HCT116 (cell line): Measurements from ENCODE around the gene PLA2G4C. TPM values are rescaled to one million over a fixed set of nuclear protein-coding genes. Genes with fewer than 3 reads are reported as not detected.

ENCODE experiments used
- ATAC-seq: fragments of 200-7000 bp; cut with Tn5 transposase; 2 replicates; pipeline ENCODE4 v1.9.1; 2020; ENCODE audit warnings: mild to moderate bottlenecking, moderate library complexity
- BruUV-seq: library from RNA; stranded (reverse); fragments of 400-500 nt; replicated peaks from 2 replicates; lab custom pipeline; 2021; lab: Mats Ljungman, UMichigan
- CTCF ChIA-PET: fragments of 300-600 bp; sonication (Branson Sonifier 250); formaldehyde crosslinking; loops from one replicate; lab custom pipeline; 2021; ENCODE audit warnings: antibody characterized with exemption; lab: Charles Lee
- POLR2A ChIA-PET: fragments of 300-600, 350-600 bp; sonication (Branson Sonifier 250); formaldehyde crosslinking; loops from one replicate; lab custom pipeline; 2021; ENCODE audit warnings: antibody characterized with exemption; lab: Charles Lee
- RAD21 ChIA-PET, 2 experiments: fragments of 300-600 bp; sonication (Branson Sonifier 250); formaldehyde crosslinking; loops; one replicate each; lab custom pipeline; 2023; ENCODE audit warnings: low total read pairs in 2 of 2; ENCODE audit not compliant: uncharacterized antibody in 2 of 2, unreplicated experiment in 2 of 2, low non-redundant PET in 1 of 2; lab: Charles Lee
- DNase-seq: peaks from one replicate; pipeline ENCODE4 v3.0.0-alpha.2; 2010; ENCODE audit warnings: low read depth, low spot score
- H2AFZ ChIP-seq: fragments of 200-600 bp; shearing (Covaris generic), sonication (generic); 2 replicates; pipeline ENCODE4 v1.6.1; 2017; ENCODE audit warnings: low read depth, mixed run types, mixed read lengths, antibody characterized with exemption, low read length; ENCODE audit not compliant: poor library complexity, severe bottlenecking
- H3K27ac ChIP-seq: 2 replicates; pipeline ENCODE4 v1.5.1; 2012; ENCODE audit warnings: low read depth, low read length
- H3K27me3 ChIP-seq: fragments of 200-600 bp; sonication (generic); 2 replicates; pipeline ENCODE4 v1.6.1; 2016; ENCODE audit warnings: mixed run types, low read length, mixed read lengths; ENCODE audit not compliant: insufficient read depth
- H3K36me3 ChIP-seq, 2 experiments: fragments of 200-500 bp in 1 of 2; fragments of 200-600 bp in 1 of 2; sonication (Bioruptor generic) in 1 of 2; sonication (generic) in 1 of 2; 2 replicates each; pipeline versions ENCODE4 v1.5.1 to v1.6.1; 2014 to 2016; ENCODE audit warnings: low read length in 2 of 2, inconsistent platforms in 1 of 2, mixed read lengths in 1 of 2, mixed run types in 1 of 2; ENCODE audit not compliant: insufficient read depth in 2 of 2, control insufficient read depth in 1 of 2
- H3K4me1 ChIP-seq, 2 experiments: fragments of 200-600 bp in 1 of 2; sonication (generic) in 1 of 2; 2 replicates each; pipeline versions ENCODE4 v1.5.1 to v1.6.1; 2012 to 2017; ENCODE audit warnings: low read length in 2 of 2, inconsistent platforms in 1 of 2, mild to moderate bottlenecking in 1 of 2, mixed read lengths in 1 of 2, mixed run types in 1 of 2, moderate library complexity in 1 of 2; ENCODE audit not compliant: insufficient read depth in 2 of 2, control insufficient read depth in 1 of 2
- H3K4me2 ChIP-seq: fragments of 200-600 bp; sonication (generic); 2 replicates; pipeline ENCODE4 v1.6.1; 2017; ENCODE audit warnings: mixed run types, low read length, mixed read lengths
- H3K4me3 ChIP-seq, 2 experiments: fragments of 200-600 bp in 1 of 2; sonication (generic) in 1 of 2; replicated peaks in 1 of 2; 2 replicates each; pipeline ENCODE4 v1.5.1; 2011 to 2016; ENCODE audit warnings: low read length in 2 of 2, control low read depth in 1 of 2, low read depth in 1 of 2, mild to moderate bottlenecking in 1 of 2, mixed read lengths in 1 of 2, mixed run types in 1 of 2
- H3K79me2 ChIP-seq: fragments of 200-600 bp; sonication (generic); 2 replicates; pipeline ENCODE4 v1.6.1; 2017; ENCODE audit warnings: mild to moderate bottlenecking, mixed run types, low read length, moderate library complexity, mixed read lengths; ENCODE audit not compliant: insufficient read depth
- H3K9ac ChIP-seq: fragments of 200-600 bp; sonication (generic); 2 replicates; pipeline ENCODE4 v1.6.1; 2016; ENCODE audit warnings: low read length, mixed read lengths
- H3K9me2 ChIP-seq: fragments of 200-600 bp; sonication (generic), shearing (Covaris generic); 2 replicates; pipeline ENCODE4 v1.6.1; 2017; ENCODE audit warnings: mixed run types, mild to moderate bottlenecking, moderate library complexity; ENCODE audit not compliant: insufficient read depth
- H3K9me3 ChIP-seq, 2 experiments: fragments of 200-500 bp in 1 of 2; fragments of 200-600 bp in 1 of 2; sonication (Bioruptor generic) in 1 of 2; sonication (generic) in 1 of 2; 2 replicates each; pipeline ENCODE4 v1.6.1; 2014 to 2017; ENCODE audit warnings: low read length in 2 of 2, mixed read lengths in 2 of 2, inconsistent platforms in 1 of 2, low read depth in 1 of 2, mild to moderate bottlenecking in 1 of 2, mixed run types in 1 of 2, moderate library complexity in 1 of 2; ENCODE audit not compliant: control insufficient read depth in 1 of 2, insufficient read depth in 1 of 2
- H4K20me1 ChIP-seq: fragments of 200-600 bp; sonication (generic), shearing (Covaris generic); 2 replicates; pipeline ENCODE4 v1.6.1; 2017; ENCODE audit warnings: mixed run types, mild to moderate bottlenecking, moderate library complexity; ENCODE audit not compliant: insufficient read depth
- CBX3 ChIP-seq: IDR thresholded peaks from 2 replicates; pipeline ENCODE4 v1.6.1; 2012; ENCODE audit warnings: low read depth
- ELF1 ChIP-seq: IDR thresholded peaks from 2 replicates; pipeline ENCODE4 v1.6.1; 2012; ENCODE audit warnings: low read depth, borderline replicate concordance
- EZH2 ChIP-seq: fragments of 200-600 bp; sonication (generic); IDR thresholded peaks from 2 replicates; pipeline ENCODE4 v1.6.1; 2017; ENCODE audit warnings: antibody characterized with exemption, mixed run types
- EZH2phosphoT487 ChIP-seq: fragments of 200-600 bp; IDR thresholded peaks from 2 replicates; pipeline ENCODE4 v1.6.1; 2018; ENCODE audit warnings: antibody characterized with exemption, borderline replicate concordance
- FOSL1 ChIP-seq: IDR thresholded peaks from 2 replicates; pipeline ENCODE4 v1.6.1; 2012; ENCODE audit warnings: low read depth
- JUND ChIP-seq: IDR thresholded peaks from 2 replicates; pipeline ENCODE4 v1.6.1; 2012
- MAX ChIP-seq: IDR thresholded peaks from 2 replicates; pipeline ENCODE4 v1.6.1; 2012
- POLR2A ChIP-seq: IDR thresholded peaks from 2 replicates; pipeline ENCODE4 v1.7.0; 2011; ENCODE audit warnings: borderline replicate concordance; ENCODE audit not compliant: insufficient read depth, insufficient read length; ENCODE audit errors: extremely low read depth
- POLR2AphosphoS5 ChIP-seq: IDR thresholded peaks from 2 replicates; pipeline ENCODE4 v1.6.1; 2011; ENCODE audit warnings: mild to moderate bottlenecking, low read depth, low read length, moderate library complexity
- RAD21 ChIP-seq: IDR thresholded peaks from 2 replicates; pipeline ENCODE4 v1.6.1; 2012; ENCODE audit warnings: low read depth, mild to moderate bottlenecking
- REST ChIP-seq: IDR thresholded peaks from 2 replicates; pipeline ENCODE4 v1.6.1; 2012; ENCODE audit warnings: low read depth
- SIN3A ChIP-seq: IDR thresholded peaks from 2 replicates; pipeline ENCODE4 v1.6.1; 2012; ENCODE audit warnings: low read depth
- SRF ChIP-seq: IDR thresholded peaks from 2 replicates; pipeline ENCODE4 v1.6.1; 2012; ENCODE audit warnings: low read depth
- TCF7L2 ChIP-seq: IDR thresholded peaks from 2 replicates; pipeline ENCODE4 v1.7.0; 2011; ENCODE audit warnings: borderline replicate concordance, inconsistent platforms; ENCODE audit not compliant: insufficient read depth, insufficient read length; ENCODE audit errors: extremely low read depth
- ZBTB33 ChIP-seq: IDR thresholded peaks from 2 replicates; pipeline ENCODE4 v1.6.1; 2011; ENCODE audit warnings: mild to moderate bottlenecking, low read length, moderate library complexity; ENCODE audit not compliant: insufficient replicate concordance; ENCODE audit errors: extremely low read depth
- ZFX ChIP-seq: fragments of 450-650 bp; IDR thresholded peaks from 2 replicates; pipeline ENCODE4 v1.6.1; 2017
- ZNF274 ChIP-seq: fragments of 200-500 bp; sonication (Bioruptor generic); IDR thresholded peaks from 2 replicates; pipeline ENCODE4 v1.6.1; 2014; ENCODE audit warnings: mild to moderate bottlenecking, low read depth, low read length, inconsistent platforms
- intact Hi-C: fragments of 100-400 bp; cut with micrococcal nuclease; formaldehyde crosslinking; loops from 2 replicates; pipeline ENCODE4 v1.10.0; 2022
- total RNA-seq: library from RNA; stranded (reverse); gene quantifications from one replicate; pipeline ENCODE4 v1.2.1, GENCODE V29; 2021; ENCODE audit not compliant: unreplicated experiment
- TF ChIP-seq, protein P1 (sequence below): IDR thresholded peaks from 2 replicates; pipeline ENCODE4 v1.6.1; 2012
- TF ChIP-seq, protein P2 (sequence below), 3 experiments: fragments of 200-600 bp in 1 of 3; sonication (generic) in 1 of 3; IDR thresholded peaks in 2 of 3; conservative IDR thresholded peaks in 1 of 3; 2 replicates each; pipeline ENCODE4 v1.5.1; 2012 to 2017; ENCODE audit warnings: low read depth in 2 of 3, low read length in 2 of 3, antibody characterized with exemption in 1 of 3, borderline replicate concordance in 1 of 3, control low read depth in 1 of 3, mild to moderate bottlenecking in 1 of 3, mixed read lengths in 1 of 3, mixed run types in 1 of 3, moderate library complexity in 1 of 3; ENCODE audit not compliant: insufficient read depth in 1 of 3

Gene PLA2G4C
- total RNA-seq, 1 experiment from 2014 or later = 1.7 TPM

DNA sequence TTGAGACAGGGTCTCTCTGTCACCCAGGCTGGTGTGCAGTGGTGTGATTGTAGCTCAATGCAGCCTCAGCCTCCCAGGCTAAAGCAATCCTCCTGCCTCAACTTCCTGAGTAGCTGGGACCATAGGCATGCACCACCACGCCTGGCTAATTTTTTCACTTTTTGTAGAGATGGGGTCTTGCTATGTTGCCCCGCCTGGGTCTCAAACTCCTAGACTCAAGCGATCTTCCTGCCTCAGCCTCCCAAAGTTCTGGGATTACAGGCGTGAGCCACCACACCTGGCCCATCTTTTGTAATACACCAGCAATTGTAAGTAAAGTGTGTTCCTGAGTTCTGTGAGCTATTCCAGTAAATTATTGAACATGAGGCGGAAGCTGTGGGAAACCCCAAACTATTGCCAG lies 6.7 kb downstream of the PLA2G4C start:
- no peaks in the 10 kb centered on the region for H3K9me2 ChIP-seq
- no peak overlapping the region for H3K27ac ChIP-seq
- H3K4me1 ChIP-seq = peaks cover 6 to 18% of the 10 kb centered on the region in 2 experiments; a peak in 3 of 4 replicates
- no peaks in the 10 kb centered on the region for H3K79me2 ChIP-seq
- H3K4me2 ChIP-seq = no peak overlapping the region
- ATAC-seq = no peak
- no peaks in the 10 kb centered on the region for H3K36me3 ChIP-seq
- no peak overlapping the region for H3K4me3 ChIP-seq
- H4K20me1 ChIP-seq = no peaks in the 10 kb centered on the region
- TF ChIP-seq FOSL1 = no peak
- TF ChIP-seq ZBTB33 = no peak
- no peak for TF ChIP-seq EZH2phosphoT487
- TF ChIP-seq CBX3 = no peak
- no peak for TF ChIP-seq REST
- TF ChIP-seq EZH2 = no peak
- no peak for TF ChIP-seq SIN3A
- no peak for TF ChIP-seq SRF
- no peak for TF ChIP-seq TCF7L2
- TF ChIP-seq JUND = no peak
- no peak for TF ChIP-seq POLR2AphosphoS5
- TF ChIP-seq, protein P1, sequence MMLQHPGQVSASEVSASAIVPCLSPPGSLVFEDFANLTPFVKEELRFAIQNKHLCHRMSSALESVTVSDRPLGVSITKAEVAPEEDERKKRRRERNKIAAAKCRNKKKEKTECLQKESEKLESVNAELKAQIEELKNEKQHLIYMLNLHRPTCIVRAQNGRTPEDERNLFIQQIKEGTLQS = no peak
- no peak for TF ChIP-seq MAX
- no peak for TF ChIP-seq ZFX
- TF ChIP-seq ELF1 = no peak
- TF ChIP-seq RAD21 = no peak
- no peak for TF ChIP-seq ZNF274
- no peak for TF ChIP-seq POLR2A
- TF ChIP-seq, protein P2, sequence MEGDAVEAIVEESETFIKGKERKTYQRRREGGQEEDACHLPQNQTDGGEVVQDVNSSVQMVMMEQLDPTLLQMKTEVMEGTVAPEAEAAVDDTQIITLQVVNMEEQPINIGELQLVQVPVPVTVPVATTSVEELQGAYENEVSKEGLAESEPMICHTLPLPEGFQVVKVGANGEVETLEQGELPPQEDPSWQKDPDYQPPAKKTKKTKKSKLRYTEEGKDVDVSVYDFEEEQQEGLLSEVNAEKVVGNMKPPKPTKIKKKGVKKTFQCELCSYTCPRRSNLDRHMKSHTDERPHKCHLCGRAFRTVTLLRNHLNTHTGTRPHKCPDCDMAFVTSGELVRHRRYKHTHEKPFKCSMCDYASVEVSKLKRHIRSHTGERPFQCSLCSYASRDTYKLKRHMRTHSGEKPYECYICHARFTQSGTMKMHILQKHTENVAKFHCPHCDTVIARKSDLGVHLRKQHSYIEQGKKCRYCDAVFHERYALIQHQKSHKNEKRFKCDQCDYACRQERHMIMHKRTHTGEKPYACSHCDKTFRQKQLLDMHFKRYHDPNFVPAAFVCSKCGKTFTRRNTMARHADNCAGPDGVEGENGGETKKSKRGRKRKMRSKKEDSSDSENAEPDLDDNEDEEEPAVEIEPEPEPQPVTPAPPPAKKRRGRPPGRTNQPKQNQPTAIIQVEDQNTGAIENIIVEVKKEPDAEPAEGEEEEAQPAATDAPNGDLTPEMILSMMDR (IDR thresholded peaks at IDR 0.05 in 2 of 3, conservative IDR thresholded peaks at IDR 0.05 in 1 of 3; ENCODE audit: borderline replicate concordance in 1 of 3, insufficient read depth in 1 of 3, low read depth in 2 of 3, low read length in 2 of 3) = no peak
- POLR2A ChIA-PET = no interaction called here
- intact Hi-C loops = loop anchor here (1.0 kb wide), 1 partner anchor 141 kb away; no protein-coding TSS in a partner anchor
- no peak overlapping the region for H3K9ac ChIP-seq
- RAD21 ChIA-PET = interaction anchor here in 1 of 2 experiments (1.5 kb wide), 1 partner anchor 140 kb away, joined by 3 read pairs; no protein-coding TSS in a partner anchor
- no peaks in the 10 kb centered on the region for H3K27me3 ChIP-seq
- CTCF ChIA-PET = no interaction called here
- no peaks in the 10 kb centered on the region for H3K9me3 ChIP-seq
- DNase-seq = no peak
- BruUV-seq = no TSS peak
- H2AFZ ChIP-seq = no peak overlapping the region
